ENCODE data around the gene CLPTM1.

CLPTM1 gene

GRCh38 chr19:44947041-44947581 is 8.1 kb upstream of the CLPTM1 start:
- H3K4me1 ChIP-seq (ENCODE audit: control insufficient read depth, insufficient read depth, low read length, unreplicated experiment), result no peaks in the 10 kb centered on the region
- no peak overlapping the region for H3K27ac ChIP-seq (ENCODE audit: low read depth, low read length)
- H3K4me3 ChIP-seq (ENCODE audit: low read depth, low read length), result no peak overlapping the region
- no peaks in the 10 kb centered on the region for H3K79me2 ChIP-seq (ENCODE audit: control insufficient read depth, insufficient read depth, low read length, unreplicated experiment)
- no peaks in the 10 kb centered on the region for H3K36me3 ChIP-seq (ENCODE audit: insufficient read depth, low read length)
- H2AFZ ChIP-seq (ENCODE audit: low read length, unreplicated experiment), result no peak overlapping the region
- no peaks in the 10 kb centered on the region for H3K27me3 ChIP-seq (ENCODE audit: insufficient read depth, low read length)

- Histone ChIP-seq H3K36me3 (ENCODE audit: insufficient read depth, low read length) (no peaks in the 10 kb centered on the region), H3K27me3 (ENCODE audit: insufficient read depth, low read length) (no peaks in the 10 kb centered on the region), H3K79me2 (ENCODE audit: control insufficient read depth, insufficient read depth, low read length, unreplicated experiment) (no peaks in the 10 kb centered on the region), H3K4me3 (ENCODE audit: low read depth, low read length) (no peak overlapping the region), H3K27ac (ENCODE audit: low read depth, low read length) (no peak overlapping the region), H2AFZ (ENCODE audit: low read length, unreplicated experiment) (no peak overlapping the region), H3K4me1 (ENCODE audit: control insufficient read depth, insufficient read depth, low read length, unreplicated experiment) (no peaks in the 10 kb centered on the region)
Measured at GRCh38 chr19:44948237-44948636, 6.9 kb upstream of the CLPTM1 start.

GRCh38 chr19:44948763-44949374 is 6.3 kb upstream of the CLPTM1 start:
- Histone ChIP-seq H3K27ac (ENCODE audit: low read depth, low read length) (no peak overlapping the region), H3K4me1 (ENCODE audit: control insufficient read depth, insufficient read depth, low read length, unreplicated experiment) (no peaks in the 10 kb centered on the region), H2AFZ (ENCODE audit: low read length, unreplicated experiment) (no peak overlapping the region)

GRCh38 chr19:44949550-44949949 is 5.6 kb upstream of the CLPTM1 start:
- no peaks in the 10 kb centered on the region for H3K27me3 ChIP-seq (ENCODE audit: insufficient read depth, low read length)
- H3K27ac ChIP-seq (ENCODE audit: low read depth, low read length), result no peak overlapping the region
- H3K79me2 ChIP-seq (ENCODE audit: control insufficient read depth, insufficient read depth, low read length, unreplicated experiment), result peaks cover 2% of the 10 kb centered on the region
- no peak overlapping the region for H3K4me3 ChIP-seq (ENCODE audit: low read depth, low read length)
- H3K36me3 ChIP-seq (ENCODE audit: insufficient read depth, low read length), result no peaks in the 10 kb centered on the region
- H2AFZ ChIP-seq (ENCODE audit: low read length, unreplicated experiment), result no peak overlapping the region
- H3K4me1 ChIP-seq (ENCODE audit: control insufficient read depth, insufficient read depth, low read length, unreplicated experiment), result no peaks in the 10 kb centered on the region

More at GRCh38 chr19:44948763-44949374, 6.3 kb upstream of the CLPTM1 start:
- no peaks in the 10 kb centered on the region for H3K36me3 ChIP-seq (ENCODE audit: insufficient read depth, low read length)
- H3K27me3 ChIP-seq (ENCODE audit: insufficient read depth, low read length), result no peaks in the 10 kb centered on the region
- peaks cover 2% of the 10 kb centered on the region for H3K79me2 ChIP-seq (ENCODE audit: control insufficient read depth, insufficient read depth, low read length, unreplicated experiment)
- H3K4me3 ChIP-seq (ENCODE audit: low read depth, low read length), result no peak overlapping the region

- H3K79me2 ChIP-seq (ENCODE audit: control insufficient read depth, insufficient read depth, low read length, unreplicated experiment), result peaks cover 19% of the 10 kb centered on the region
- H3K27ac ChIP-seq (ENCODE audit: low read depth, low read length), result no peak overlapping the region
- no peak overlapping the region for H3K4me3 ChIP-seq (ENCODE audit: low read depth, low read length)
- no peak overlapping the region for H2AFZ ChIP-seq (ENCODE audit: low read length, unreplicated experiment)
- peaks cover 3% of the 10 kb centered on the region for H3K4me1 ChIP-seq (ENCODE audit: control insufficient read depth, insufficient read depth, low read length, unreplicated experiment)
- H3K36me3 ChIP-seq (ENCODE audit: insufficient read depth, low read length), result no peaks in the 10 kb centered on the region
- no peaks in the 10 kb centered on the region for H3K27me3 ChIP-seq (ENCODE audit: insufficient read depth, low read length)
Measured at GRCh38 chr19:44951179-44952159, 3.7 kb upstream of the CLPTM1 start.

- peaks cover 46% of the 10 kb centered on the region for H3K79me2 ChIP-seq (ENCODE audit: control insufficient read depth, insufficient read depth, low read length, unreplicated experiment)
- peaks cover 11% of the 10 kb centered on the region for H3K4me1 ChIP-seq (ENCODE audit: control insufficient read depth, insufficient read depth, low read length, unreplicated experiment)
- H2AFZ ChIP-seq (ENCODE audit: low read length, unreplicated experiment), result peak overlapping the region; percentile 95
- no peaks in the 10 kb centered on the region for H3K36me3 ChIP-seq (ENCODE audit: insufficient read depth, low read length)
- H3K27ac ChIP-seq (ENCODE audit: low read depth, low read length), result peak overlapping the region; percentile 96
- no peaks in the 10 kb centered on the region for H3K27me3 ChIP-seq (ENCODE audit: insufficient read depth, low read length)
- H3K4me3 ChIP-seq (ENCODE audit: low read depth, low read length), result peak overlapping the region; percentile 100
Measured at GRCh38 chr19:44954278-44954648, 917 bp upstream of the CLPTM1 start.

GRCh38 chr19:44955505-44956439 is 592 bp downstream of the CLPTM1 start:
- H3K27me3 ChIP-seq (ENCODE audit: insufficient read depth, low read length), result no peaks in the 10 kb centered on the region
- H3K4me1 ChIP-seq (ENCODE audit: control insufficient read depth, insufficient read depth, low read length, unreplicated experiment), result peaks cover 11% of the 10 kb centered on the region
- peaks cover 61% of the 10 kb centered on the region for H3K79me2 ChIP-seq (ENCODE audit: control insufficient read depth, insufficient read depth, low read length, unreplicated experiment)
- H2AFZ ChIP-seq (ENCODE audit: low read length, unreplicated experiment), result peak overlapping the region; percentile 64
- H3K27ac ChIP-seq (ENCODE audit: low read depth, low read length), result peak overlapping the region; percentile 20; the same call in 1 of the 2 replicates
- H3K36me3 ChIP-seq (ENCODE audit: insufficient read depth, low read length), result no peaks in the 10 kb centered on the region
- peak overlapping the region; percentile 100 for H3K4me3 ChIP-seq (ENCODE audit: low read depth, low read length)

GRCh38 chr19:44957526-44957925 is 2.3 kb downstream of the CLPTM1 start:
- Histone ChIP-seq H2AFZ (ENCODE audit: low read length, unreplicated experiment) (no peak overlapping the region), H3K4me1 (ENCODE audit: control insufficient read depth, insufficient read depth, low read length, unreplicated experiment) (peaks cover 11% of the 10 kb centered on the region), H3K36me3 (ENCODE audit: insufficient read depth, low read length) (no peaks in the 10 kb centered on the region), H3K27me3 (ENCODE audit: insufficient read depth, low read length) (no peaks in the 10 kb centered on the region), H3K27ac (ENCODE audit: low read depth, low read length) (no peak overlapping the region), H3K79me2 (ENCODE audit: control insufficient read depth, insufficient read depth, low read length, unreplicated experiment) (peaks cover 73% of the 10 kb centered on the region), H3K4me3 (ENCODE audit: low read depth, low read length) (no peak overlapping the region; the same call in 1 of the 2 replicates)

GRCh38 chr19:44958090-44958489 is 2.9 kb downstream of the CLPTM1 start:
- Histone ChIP-seq H3K27me3 (ENCODE audit: insufficient read depth, low read length) (no peaks in the 10 kb centered on the region), H3K4me3 (ENCODE audit: low read depth, low read length) (no peak overlapping the region), H2AFZ (ENCODE audit: low read length, unreplicated experiment) (no peak overlapping the region), H3K79me2 (ENCODE audit: control insufficient read depth, insufficient read depth, low read length, unreplicated experiment) (peaks cover 73% of the 10 kb centered on the region), H3K27ac (ENCODE audit: low read depth, low read length) (no peak overlapping the region), H3K36me3 (ENCODE audit: insufficient read depth, low read length) (no peaks in the 10 kb centered on the region), H3K4me1 (ENCODE audit: control insufficient read depth, insufficient read depth, low read length, unreplicated experiment) (peaks cover 11% of the 10 kb centered on the region)

- H3K36me3 ChIP-seq (ENCODE audit: insufficient read depth, low read length), result no peaks in the 10 kb centered on the region
- H3K4me1 ChIP-seq (ENCODE audit: control insufficient read depth, insufficient read depth, low read length, unreplicated experiment), result peaks cover 11% of the 10 kb centered on the region
- H3K27me3 ChIP-seq (ENCODE audit: insufficient read depth, low read length), result no peaks in the 10 kb centered on the region
- no peak overlapping the region for H3K27ac ChIP-seq (ENCODE audit: low read depth, low read length)
- H2AFZ ChIP-seq (ENCODE audit: low read length, unreplicated experiment), result no peak overlapping the region
- H3K4me3 ChIP-seq (ENCODE audit: low read depth, low read length), result no peak overlapping the region
- peaks cover 70% of the 10 kb centered on the region for H3K79me2 ChIP-seq (ENCODE audit: control insufficient read depth, insufficient read depth, low read length, unreplicated experiment)
Measured at GRCh38 chr19:44959691-44960090, 4.5 kb downstream of the CLPTM1 start.
